ENCODE results near the gene KLHDC8A. TPM values are rescaled to one million over a fixed set of nuclear protein-coding genes. Genes with fewer than 3 reads are reported as not detected.

KLHDC8A gene
- total and polyA plus RNA-seq, 2 experiments from 2014 or later = 0.71 to 1.2 TPM

- H3K4me1 ChIP-seq (ENCODE audit: low read depth) = peaks cover 22% of the 10 kb centered on the region
- H3K36me3 ChIP-seq = no peaks in the 10 kb centered on the region
- no peak overlapping the region for H3K4me3 ChIP-seq
- H3K9me3 ChIP-seq (ENCODE audit: low read depth) = no peaks in the 10 kb centered on the region
- no peak overlapping the region for H3K27ac ChIP-seq
- no peaks in the 10 kb centered on the region for H3K27me3 ChIP-seq
- no peak for TF ChIP-seq CTCF (IDR thresholded peaks at IDR 0.05; ENCODE audit: low read depth, low read length)
- no peak for DNase-seq (ENCODE audit: low read depth in 1 of 2, low spot score in 1 of 2)
These were observed 40.6 kb downstream of the KLHDC8A start for GRCh38 chr1:205316161-205316566.

GRCh38 chr1:205315008-205315618, 41.6 kb downstream of the KLHDC8A start:
- H3K27ac ChIP-seq = no peak overlapping the region
- H3K9me3 ChIP-seq (ENCODE audit: low read depth) = no peaks in the 10 kb centered on the region
- no peak for TF ChIP-seq CTCF (IDR thresholded peaks at IDR 0.05; ENCODE audit: low read depth, low read length)
- no peaks in the 10 kb centered on the region for H3K27me3 ChIP-seq
- no peaks in the 10 kb centered on the region for H3K36me3 ChIP-seq
- no peak for DNase-seq (ENCODE audit: low read depth in 1 of 2, low spot score in 1 of 2)
- H3K4me3 ChIP-seq = no peak overlapping the region
- H3K4me1 ChIP-seq (ENCODE audit: low read depth) = peaks cover 22% of the 10 kb centered on the region

- Histone ChIP-seq H3K4me3 (no peak overlapping the region), H3K9me3 (ENCODE audit: low read depth) (no peaks in the 10 kb centered on the region), H3K27me3 (no peaks in the 10 kb centered on the region), H3K36me3 (no peaks in the 10 kb centered on the region), H3K27ac (peak overlapping the region; percentile 76), H3K4me1 (ENCODE audit: low read depth) (peaks cover 22% of the 10 kb centered on the region)
- DNase-seq (ENCODE audit: low read depth in 1 of 2, low spot score in 1 of 2) = peak; percentile 55 to 81
- TF ChIP-seq CTCF (IDR thresholded peaks at IDR 0.05; ENCODE audit: low read depth, low read length) = no peak
These were observed 43.0 kb downstream of the KLHDC8A start for GRCh38 chr1:205313563-205314308.

DNA sequence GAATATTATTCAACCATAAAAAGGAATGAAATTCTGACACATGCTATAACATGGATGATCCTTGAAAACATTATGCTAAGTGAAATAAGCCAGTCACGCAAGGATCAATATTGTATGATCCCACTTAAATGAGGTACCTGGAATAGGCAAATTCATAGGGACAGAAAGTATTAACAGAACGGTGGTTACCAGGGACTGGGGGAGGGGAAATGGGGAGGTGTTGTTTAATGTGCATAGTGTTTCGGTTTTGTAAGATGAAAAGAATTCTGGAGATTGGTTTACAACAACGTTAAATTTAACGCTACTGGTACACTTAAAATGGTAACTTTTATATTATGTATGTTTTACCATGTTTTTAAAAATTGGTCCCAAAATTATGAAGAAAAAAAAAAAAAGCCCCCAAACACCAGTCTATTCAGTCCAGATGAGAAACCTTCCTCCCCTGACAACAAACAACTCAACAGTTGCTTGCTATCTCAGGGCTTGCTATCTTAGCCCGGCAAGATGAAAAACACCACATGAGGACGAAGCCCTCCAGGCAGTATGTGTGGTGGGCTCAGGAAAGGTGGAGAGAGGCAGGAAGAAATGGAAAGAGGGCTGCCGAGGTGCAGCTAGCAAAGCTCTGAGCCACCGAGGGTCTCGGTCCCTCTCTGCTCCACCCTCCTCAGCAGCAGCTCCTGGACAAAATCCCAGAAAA, 43.7 kb downstream of the KLHDC8A start:
- Histone ChIP-seq H3K9me3 (ENCODE audit: low read depth) (no peaks in the 10 kb centered on the region), H3K27ac (peak overlapping the region; percentile 76), H3K27me3 (no peaks in the 10 kb centered on the region), H3K4me1 (ENCODE audit: low read depth) (peaks cover 20% of the 10 kb centered on the region), H3K4me3 (no peak overlapping the region), H3K36me3 (peaks cover under 1% of the 10 kb centered on the region)
- TF ChIP-seq CTCF (IDR thresholded peaks at IDR 0.05; ENCODE audit: low read depth, low read length) = no peak
- DNase-seq (ENCODE audit: low read depth in 1 of 2, low spot score in 1 of 2) = no peak

DNA sequence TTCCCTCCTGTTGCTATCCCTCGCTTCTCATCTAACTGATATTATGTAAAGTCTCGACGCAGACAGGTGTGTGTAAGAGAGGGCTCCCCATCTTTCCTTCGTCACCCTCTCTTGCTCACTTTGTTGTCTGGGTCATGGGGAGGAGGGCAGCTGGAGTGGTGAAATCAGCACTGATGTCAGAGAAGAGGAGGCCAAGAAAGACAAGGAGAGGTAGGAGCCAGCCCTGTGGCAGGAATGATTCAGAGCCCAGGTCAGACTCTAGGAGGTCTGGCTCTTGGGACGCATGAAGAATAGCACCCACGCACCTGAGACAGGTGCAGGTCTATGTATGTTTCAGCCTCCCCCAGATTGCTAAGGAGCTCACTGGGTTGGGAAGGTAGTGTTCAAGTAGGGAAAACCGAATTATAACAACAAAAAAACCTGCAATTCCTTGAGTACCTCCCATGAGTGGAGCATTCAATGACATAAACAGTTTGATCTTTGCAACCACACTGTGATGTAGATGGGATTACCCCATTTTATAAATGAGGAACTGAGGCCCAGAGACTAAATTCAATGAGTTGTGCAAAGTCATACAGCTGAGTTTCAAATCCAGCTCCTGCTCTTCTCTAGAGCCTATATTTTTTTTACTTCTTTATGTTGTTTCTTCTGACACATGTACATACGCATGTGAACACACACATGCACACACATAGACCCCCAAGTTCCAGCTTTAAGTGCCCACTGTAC, 45.6 kb downstream of the KLHDC8A start:
- Histone ChIP-seq H3K27ac (no peak overlapping the region), H3K36me3 (peaks cover 5% of the 10 kb centered on the region), H3K9me3 (ENCODE audit: low read depth) (no peaks in the 10 kb centered on the region), H3K4me3 (no peak overlapping the region), H3K27me3 (no peaks in the 10 kb centered on the region), H3K4me1 (ENCODE audit: low read depth) (peaks cover 11% of the 10 kb centered on the region)
- DNase-seq (ENCODE audit: low read depth in 1 of 2, low spot score in 1 of 2) = no peak
- TF ChIP-seq CTCF (IDR thresholded peaks at IDR 0.05; ENCODE audit: low read depth, low read length) = no peak

All from cardiac muscle cell (in vitro differentiated cells and primary cell).